ENCODE data around the gene FDXR. TPM values are rescaled to one million over a fixed set of nuclear protein-coding genes. Genes with fewer than 3 reads are reported as not detected.
A peak's percentile ranks its signal among the peaks of the same experiment; 100 is the strongest.

FDXR gene
- polyA plus RNA-seq, 3 donors = 2.5 to 7.3 (median 6.2) TPM

GRCh38 chr17:74862108-74862901 lies 10.5 kb downstream of the FDXR start:
- peaks cover 23 to 31% of the 10 kb centered on the region in 2 donors for H3K4me1 ChIP-seq (ENCODE audit: control insufficient read depth in 1 of 2, insufficient read depth in 2 of 2, low read length in 2 of 2)
- H3K36me3 ChIP-seq (replicated peaks in 1 of 2; ENCODE audit: control insufficient read depth in 1 of 2, insufficient read depth in 2 of 2, low read length in 2 of 2) = no peaks in the 10 kb centered on the region
- H3K9ac ChIP-seq (ENCODE audit: insufficient read depth, low read length, poor library complexity, severe bottlenecking) = no peak overlapping the region
- H3K27me3 Mint-ChIP-seq (ENCODE audit: low read depth in 3 of 3) = peaks cover 44 to 60% (median 58%) of the 10 kb centered on the region in 3 donors
- DNase-seq = peak; percentile 63 to 72 (median 69)
- H3K27me3 ChIP-seq (ENCODE audit: control insufficient read depth in 2 of 2, insufficient read depth in 2 of 2, low read length in 2 of 2) = peaks cover 35 to 52% of the 10 kb centered on the region in 2 donors
- peaks cover 27% of the 10 kb centered on the region for H3K4me1 Mint-ChIP-seq
- no peaks in the 10 kb centered on the region for H3K79me2 ChIP-seq (ENCODE audit: insufficient read depth, low read length)
- intact Hi-C loops (cut with micrococcal nuclease) = loop anchor here (1.0 to 10.0 kb wide), 6 partner anchors 70 to 488 kb away; no protein-coding TSS in a partner anchor
- peaks cover 0 to 10% of the 10 kb centered on the region in 2 donors for H3K9me3 ChIP-seq (replicated peaks in 1 of 2; ENCODE audit: control insufficient read depth in 1 of 2, insufficient read depth in 1 of 2, low read length in 2 of 2)
- H3K27ac ChIP-seq (ENCODE audit: low read depth in 1 of 2, low read length in 2 of 2) = no peak overlapping the region
- 44% methylated on average over 16 of the region's 25 CpGs for WGBS (ENCODE audit: insufficient coverage)
- H3K9me3 Mint-ChIP-seq = peaks cover 0 to 28% (median 8%) of the 10 kb centered on the region in 7 donors
- TF ChIP-seq CTCF (IDR thresholded peaks at IDR 0.05) = peak; percentile 93
- peaks cover 16 to 19% of the 10 kb centered on the region in 2 donors for H3K36me3 Mint-ChIP-seq
- no peaks in the 10 kb centered on the region for H4K20me1 ChIP-seq (ENCODE audit: insufficient read depth, low read length)
- H2AFZ ChIP-seq (ENCODE audit: insufficient read depth, low read depth, low read length, poor library complexity, severe bottlenecking) = peak overlapping the region; percentile 15
- peak overlapping the region; percentile 65 to 87 for H3K4me3 Mint-ChIP-seq
- peak overlapping the region in 1 of 3 experiments; percentile 46 for H3K4me3 ChIP-seq (replicated peaks in 1 of 3; ENCODE audit: low read depth in 2 of 3, low read length in 3 of 3)
- peak overlapping the region in 2 of 7 donors; percentile 25 to 61 for H3K27ac Mint-ChIP-seq
- peak overlapping the region; percentile 47 for H3K4me2 ChIP-seq (replicated peaks; ENCODE audit: extremely low read depth, low read length, poor library complexity, severe bottlenecking)

DNA sequence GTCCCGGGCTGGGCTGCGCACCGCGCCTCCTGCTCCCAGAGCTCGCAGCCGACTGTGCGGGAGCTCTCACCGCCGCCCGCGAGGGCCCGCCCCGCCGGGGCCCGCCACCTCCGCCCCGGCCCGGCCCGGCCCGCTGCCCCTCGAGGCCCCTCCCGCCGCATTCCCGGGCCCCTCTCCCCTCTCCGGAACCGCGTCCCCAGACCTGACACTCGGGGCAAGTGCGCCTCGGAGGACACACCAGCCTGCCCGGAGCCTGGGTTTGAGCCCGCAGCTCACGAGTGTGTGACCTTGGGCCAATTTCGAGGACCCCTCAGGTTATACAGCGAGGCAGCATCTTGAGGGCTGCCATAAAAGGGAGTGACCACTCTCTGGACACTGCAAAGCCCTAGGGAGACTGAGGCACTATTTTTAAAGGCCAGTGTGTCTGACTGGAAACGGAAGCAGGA lies 11.1 kb downstream of the FDXR start:
- Mint-ChIP-seq H3K36me3 (peaks cover 16 to 18% of the 10 kb centered on the region in 2 donors), H3K27me3 (ENCODE audit: low read depth in 3 of 3) (peaks cover 50 to 66% (median 64%) of the 10 kb centered on the region in 3 donors), H3K4me1 (peaks cover 27% of the 10 kb centered on the region), H3K27ac (peak overlapping the region in 1 of 7 donors; percentile 61), H3K4me3 (peak overlapping the region; percentile 65 to 87), H3K9me3 (peaks cover 0 to 28% (median 8%) of the 10 kb centered on the region in 7 donors)
- Histone ChIP-seq H3K36me3 (replicated peaks in 1 of 2; ENCODE audit: control insufficient read depth in 1 of 2, insufficient read depth in 2 of 2, low read length in 2 of 2) (no peaks in the 10 kb centered on the region), H3K4me3 (replicated peaks in 1 of 3; ENCODE audit: low read depth in 2 of 3, low read length in 3 of 3) (peak overlapping the region in 1 of 3 experiments; percentile 46), H3K79me2 (ENCODE audit: insufficient read depth, low read length) (no peaks in the 10 kb centered on the region), H4K20me1 (ENCODE audit: insufficient read depth, low read length) (no peaks in the 10 kb centered on the region), H3K9ac (ENCODE audit: insufficient read depth, low read length, poor library complexity, severe bottlenecking) (no peak overlapping the region), H2AFZ (ENCODE audit: insufficient read depth, low read depth, low read length, poor library complexity, severe bottlenecking) (peak overlapping the region; percentile 15), H3K27me3 (ENCODE audit: control insufficient read depth in 2 of 2, insufficient read depth in 2 of 2, low read length in 2 of 2) (peaks cover 38 to 58% of the 10 kb centered on the region in 2 donors), H3K4me2 (replicated peaks; ENCODE audit: extremely low read depth, low read length, poor library complexity, severe bottlenecking) (peak overlapping the region; percentile 47), H3K4me1 (ENCODE audit: control insufficient read depth in 1 of 2, insufficient read depth in 2 of 2, low read length in 2 of 2) (peaks cover 23 to 31% of the 10 kb centered on the region in 2 donors), H3K27ac (ENCODE audit: low read depth in 1 of 2, low read length in 2 of 2) (no peak overlapping the region), H3K9me3 (replicated peaks in 1 of 2; ENCODE audit: control insufficient read depth in 1 of 2, insufficient read depth in 1 of 2, low read length in 2 of 2) (peaks cover 0 to 10% of the 10 kb centered on the region in 2 donors)
- TF ChIP-seq CTCF (IDR thresholded peaks at IDR 0.05) = no peak
- DNase-seq = no peak
- 2% methylated on average over 35 of the region's 36 CpGs for WGBS (ENCODE audit: insufficient coverage)
- intact Hi-C loops (cut with micrococcal nuclease) = loop anchor here (1.0 to 10.0 kb wide), 6 partner anchors 69 to 487 kb away; no protein-coding TSS in a partner anchor
